ENCODE data around the gene PTPRK. TPM values are rescaled to one million over a fixed set of nuclear protein-coding genes. Genes with fewer than 3 reads are reported as not detected.

The PTPRK gene
- total and polyA plus RNA-seq, 2 of the 13 experiments (the other 11 are each of a cell fraction or from before 2014, with no cell fraction given): 43.6 to 98.3 TPM

- no peaks in the 10 kb centered on the region for H4K20me1 ChIP-seq (ENCODE audit: insufficient read depth, low read length)
- whole genome bisulfite sequencing (ENCODE audit: low lambda C conversion rate): 98% methylated on average over 5 of the region's 5 CpGs
- ChIA-PET CTCF (ENCODE audit: low intra/inter-chr PET ratio, low total read pairs) (no interaction called here), POLR2A (no interaction called here)
- H3K79me2 ChIP-seq (ENCODE audit: insufficient read depth, low read length): no peaks in the 10 kb centered on the region
- DNase-seq (ENCODE audit: low spot score) (no peak), ATAC-seq (no peak), FAIRE-seq (no peak)
- peaks cover 12 to 37% of the 10 kb centered on the region in 2 experiments for H3K36me3 ChIP-seq (replicated peaks in 1 of 2; ENCODE audit: control insufficient read depth in 1 of 2, insufficient read depth in 2 of 2, low read length in 2 of 2)
- H3K4me3 ChIP-seq (replicated peaks in 1 of 3; ENCODE audit: insufficient read depth in 1 of 3, low read depth in 2 of 3, low read length in 3 of 3): no peak overlapping the region
- H3K27me3 ChIP-seq (ENCODE audit: control insufficient read depth in 1 of 2, insufficient read depth in 2 of 2, low read length in 2 of 2): no peaks in the 10 kb centered on the region
- no TSS peak for BruUV-seq (replicated peaks)
- H3K4me1 ChIP-seq (ENCODE audit: insufficient read depth, low read length): no peaks in the 10 kb centered on the region
- H3K4me2 ChIP-seq (ENCODE audit: low read depth, low read length): no peak overlapping the region
- no peaks in the 10 kb centered on the region for H3K9me3 ChIP-seq (ENCODE audit: low read length)
- H3K9ac ChIP-seq (ENCODE audit: insufficient read depth, low read depth, low read length): no peak overlapping the region
- no peak overlapping the region for H3K27ac ChIP-seq (ENCODE audit: extremely low read length, insufficient read depth, low read length)
- intact Hi-C loops (cut with micrococcal nuclease; ENCODE audit: unreplicated experiment) (loop anchor here (10.0 kb wide), 1 partner anchor 152 kb away; no protein-coding TSS in a partner anchor), in situ Hi-C loops (cut with HindIII; ENCODE audit: extremely low pct_ligation_motif_present, low pct_unique_long_range_greater_than_20kb) (no loop called here)
- TF ChIP-seq ETV5 (CRISPR knock-in tag; IDR thresholded peaks at IDR 0.05; ENCODE audit: borderline replicate concordance) (no peak), HMG20B (CRISPR knock-in tag; conservative IDR thresholded peaks at IDR 0.05) (no peak), U2AF1 (optimal IDR thresholded peaks at IDR 0.05; ENCODE audit: low read depth, low read length) (no peak), TBP (CRISPR knock-in tag; IDR thresholded peaks at IDR 0.05) (no peak), RBFOX2 (IDR thresholded peaks at IDR 0.05; ENCODE audit: low read depth, low read length) (no peak), ZFP36 (IDR thresholded peaks at IDR 0.05; ENCODE audit: borderline replicate concordance, low read depth, low read length, partially characterized antibody) (no peak), ZNF639 (CRISPR knock-in tag; conservative IDR thresholded peaks at IDR 0.05) (no peak), NFATC3 (CRISPR knock-in tag; IDR thresholded peaks at IDR 0.05) (no peak), NFIC (IDR thresholded peaks at IDR 0.05; ENCODE audit: low read length) (no peak), XBP1 (CRISPR knock-in tag; IDR thresholded peaks at IDR 0.05) (no peak), ZMAT3 (CRISPR knock-in tag; conservative IDR thresholded peaks at IDR 0.05) (no peak), JUND (CRISPR knock-in tag; IDR thresholded peaks at IDR 0.05) (no peak), HNF4G (IDR thresholded peaks at IDR 0.05; ENCODE audit: borderline replicate concordance, low read depth, low read length) (no peak), HNF4G (CRISPR knock-in tag; IDR thresholded peaks at IDR 0.05; ENCODE audit: borderline replicate concordance, low read depth) (no peak), SYNCRIP (IDR thresholded peaks at IDR 0.05; ENCODE audit: insufficient read depth, low read depth, low read length) (no peak)
- TF ChIP-seq, protein P1, sequence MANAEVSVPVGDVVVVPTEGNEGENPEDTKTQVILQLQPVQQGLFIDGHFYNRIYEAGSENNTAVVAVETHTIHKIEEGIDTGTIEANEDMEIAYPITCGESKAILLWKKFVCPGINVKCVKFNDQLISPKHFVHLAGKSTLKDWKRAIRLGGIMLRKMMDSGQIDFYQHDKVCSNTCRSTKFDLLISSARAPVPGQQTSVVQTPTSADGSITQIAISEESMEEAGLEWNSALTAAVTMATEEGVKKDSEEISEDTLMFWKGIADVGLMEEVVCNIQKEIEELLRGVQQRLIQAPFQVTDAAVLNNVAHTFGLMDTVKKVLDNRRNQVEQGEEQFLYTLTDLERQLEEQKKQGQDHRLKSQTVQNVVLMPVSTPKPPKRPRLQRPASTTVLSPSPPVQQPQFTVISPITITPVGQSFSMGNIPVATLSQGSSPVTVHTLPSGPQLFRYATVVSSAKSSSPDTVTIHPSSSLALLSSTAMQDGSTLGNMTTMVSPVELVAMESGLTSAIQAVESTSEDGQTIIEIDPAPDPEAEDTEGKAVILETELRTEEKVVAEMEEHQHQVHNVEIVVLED (CRISPR knock-in tag; IDR thresholded peaks at IDR 0.05; ENCODE audit: borderline replicate concordance): no peak
- H2AFZ ChIP-seq (ENCODE audit: low read length): no peak overlapping the region
Observed at GRCh38 chr6:128216917-128217316, 303.5 kb downstream of the PTPRK start.

Measured in HepG2 (cell line).